AG04449 (cell line): ENCODE measurements around the gene ALDH5A1.

Source experiments
- CTCF ChIA-PET: fragments of 350-600 bp; formaldehyde crosslinking; extraction: SDS; loops from one replicate; lab custom pipeline; 2021; ENCODE audit warnings: antibody characterized with exemption; lab: Yijun Ruan, JAX
- POLR2A ChIA-PET: fragments of 400-600, 350-600 bp; formaldehyde crosslinking; extraction: SDS; loops from one replicate; lab custom pipeline; 2020; ENCODE audit warnings: antibody characterized with exemption, inconsistent platforms; lab: Yijun Ruan, JAX
- DNase-seq: peaks from one replicate; pipeline ENCODE4 v3.0.0-alpha.2; 2010; ENCODE audit warnings: low read depth, low spot score
- H3K4me3 ChIP-seq: 2 replicates; pipeline ENCODE4 v1.5.1; 2011; ENCODE audit warnings: low read depth, mild to moderate bottlenecking, control low read depth, low read length
- CTCF ChIP-seq: IDR thresholded peaks from one replicate; pipeline ENCODE4 v1.5.1; 2011; ENCODE audit warnings: mild to moderate bottlenecking, moderate library complexity, low read length, control low read depth, inconsistent platforms; ENCODE audit not compliant: insufficient read depth; ENCODE audit errors: missing control alignments

ALDH5A1 gene

DNA sequence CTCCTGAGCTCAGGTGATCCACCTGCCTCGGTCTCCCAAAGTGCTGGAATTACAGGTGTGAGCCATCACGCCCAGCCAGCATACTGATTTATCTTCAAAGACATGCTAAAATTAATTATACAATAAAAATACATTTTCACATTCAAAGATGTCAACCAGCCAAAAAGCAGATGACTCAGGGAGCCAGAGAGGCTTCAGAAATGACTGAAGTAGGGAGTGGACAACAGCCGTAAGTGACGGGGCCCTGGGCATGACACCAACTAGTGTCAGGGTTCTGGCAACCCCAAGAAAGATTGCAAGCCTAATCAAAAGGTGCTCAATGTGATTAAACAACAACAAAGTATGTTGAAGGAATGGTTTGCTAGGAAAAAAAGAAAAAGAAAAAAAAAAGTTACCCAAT lies 33.8 kb upstream of the ALDH5A1 start:
- CTCF ChIA-PET: no interaction called here

DNA sequence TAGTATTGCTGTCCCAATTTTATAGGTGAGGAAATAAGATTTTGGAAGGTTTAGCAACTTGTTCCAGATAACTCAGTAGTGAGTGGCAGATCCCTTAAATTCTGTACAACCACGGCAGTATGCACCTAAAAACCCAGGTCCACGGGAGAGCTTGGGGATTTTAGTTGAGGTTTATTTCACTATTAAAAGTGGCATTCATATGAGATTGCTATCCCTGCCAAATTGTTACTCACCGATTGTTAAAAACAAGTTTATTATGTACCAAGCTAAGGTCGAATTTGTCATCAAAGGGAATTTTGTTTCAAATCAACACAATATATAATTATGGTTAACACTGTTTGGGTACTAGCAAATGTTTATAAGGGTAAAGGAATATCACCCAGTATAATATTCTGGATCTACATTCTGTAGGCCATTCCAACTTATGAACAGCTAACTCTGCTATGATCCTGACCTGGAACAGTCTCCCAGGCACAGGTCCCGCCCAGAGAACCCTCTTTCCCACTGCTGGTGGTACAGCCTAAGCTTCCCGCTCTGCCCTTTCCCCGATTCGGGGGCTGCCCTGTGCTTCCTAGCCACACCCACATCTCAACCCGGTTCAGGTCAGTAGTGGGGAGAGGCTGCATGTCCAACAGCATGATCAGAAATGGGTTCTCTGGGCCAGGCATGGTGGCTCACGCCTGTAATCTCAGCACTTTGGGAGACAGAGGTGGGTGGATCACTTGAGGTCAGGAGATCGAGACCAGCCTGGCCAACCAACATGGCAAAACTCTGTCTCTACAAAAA lies 30.3 kb upstream of the ALDH5A1 start:
- POLR2A ChIA-PET: no interaction called here
- H3K4me3 ChIP-seq: no peak overlapping the region
- no peak for DNase-seq
- CTCF ChIA-PET: interaction anchor here (1.2 kb wide), 1 partner anchor 34 kb away, joined by 3 read pairs; no protein-coding TSS in a partner anchor
- no peak for TF ChIP-seq CTCF

More for the DNA sequence above, 33.8 kb upstream of the ALDH5A1 start:
- POLR2A ChIA-PET: no interaction called here
- no peak for TF ChIP-seq CTCF
- no peak for DNase-seq
- no peak overlapping the region for H3K4me3 ChIP-seq

GRCh38 chr6:24469811-24470210 lies 25.0 kb upstream of the ALDH5A1 start:
- ChIA-PET POLR2A (no interaction called here), CTCF (interaction anchor here (0.7 kb wide), 1 partner anchor 25 kb away, joined by 3 read pairs; the partner anchor contains the start of gene ALDH5A1)
- H3K4me3 ChIP-seq: no peak overlapping the region
- DNase-seq: no peak
- TF ChIP-seq CTCF: no peak

- CTCF ChIA-PET: no interaction called here
- POLR2A ChIA-PET: interaction anchor here (0.5 kb wide), 1 partner anchor 14 kb away, joined by 3 read pairs; no protein-coding TSS in a partner anchor
- DNase-seq: no peak
- TF ChIP-seq CTCF: no peak
- H3K4me3 ChIP-seq: no peak overlapping the region
Observed at GRCh38 chr6:24472181-24472580, 22.6 kb upstream of the ALDH5A1 start.

DNA sequence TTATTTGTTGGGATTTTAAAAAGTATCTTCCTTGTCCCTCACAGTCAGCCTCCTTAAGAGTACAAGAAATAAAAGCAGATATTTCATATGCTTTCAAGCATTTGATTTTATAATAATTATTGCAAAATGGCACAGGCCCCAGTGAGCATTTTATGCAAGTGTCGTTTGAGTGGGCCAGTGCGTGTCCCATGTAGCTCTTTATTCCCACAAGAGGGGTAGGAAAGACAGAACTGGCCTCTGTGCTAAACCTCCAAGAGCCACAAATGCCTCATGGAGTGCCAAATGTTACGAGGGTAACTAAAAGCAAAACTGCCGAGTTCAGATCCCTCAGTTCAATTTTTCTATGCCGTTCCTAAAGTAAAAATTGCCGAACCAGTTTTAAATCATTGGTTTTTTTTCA lies 18.1 kb upstream of the ALDH5A1 start:
- ChIA-PET CTCF (no interaction called here), POLR2A (no interaction called here)
- DNase-seq: no peak
- H3K4me3 ChIP-seq: no peak overlapping the region
- no peak for TF ChIP-seq CTCF

DNA sequence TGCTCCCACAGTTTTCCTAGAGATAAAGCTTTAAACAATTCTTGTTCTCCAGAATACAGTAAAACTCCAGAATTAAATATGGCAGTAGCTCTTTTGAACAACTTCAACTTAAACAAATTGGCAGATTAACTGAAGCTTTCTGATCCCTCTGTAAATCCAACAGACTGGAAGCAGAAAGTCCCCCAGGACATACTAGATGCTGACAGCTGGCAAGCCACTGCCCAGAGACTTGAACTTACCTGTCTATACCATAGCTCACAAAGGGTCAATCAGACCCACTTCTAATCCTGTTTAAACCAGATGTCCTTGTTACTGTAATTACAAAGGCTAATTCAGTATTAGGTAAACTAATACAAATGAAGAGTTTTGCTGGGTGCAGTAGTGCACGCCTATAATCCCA lies 17.7 kb upstream of the ALDH5A1 start:
- CTCF ChIA-PET: no interaction called here
- DNase-seq: no peak
- POLR2A ChIA-PET: no interaction called here
- TF ChIP-seq CTCF: no peak
- H3K4me3 ChIP-seq: no peak overlapping the region
